GM21515 (cell line): ENCODE data around the gene TUBB6.

Source experiments
- ATAC-seq: cut with Tn5 transposase; IDR thresholded peaks from one replicate; pipeline ENCODE4 v1.9.1; 2021; ENCODE audit not compliant: unreplicated experiment

The TUBB6 gene

DNA sequence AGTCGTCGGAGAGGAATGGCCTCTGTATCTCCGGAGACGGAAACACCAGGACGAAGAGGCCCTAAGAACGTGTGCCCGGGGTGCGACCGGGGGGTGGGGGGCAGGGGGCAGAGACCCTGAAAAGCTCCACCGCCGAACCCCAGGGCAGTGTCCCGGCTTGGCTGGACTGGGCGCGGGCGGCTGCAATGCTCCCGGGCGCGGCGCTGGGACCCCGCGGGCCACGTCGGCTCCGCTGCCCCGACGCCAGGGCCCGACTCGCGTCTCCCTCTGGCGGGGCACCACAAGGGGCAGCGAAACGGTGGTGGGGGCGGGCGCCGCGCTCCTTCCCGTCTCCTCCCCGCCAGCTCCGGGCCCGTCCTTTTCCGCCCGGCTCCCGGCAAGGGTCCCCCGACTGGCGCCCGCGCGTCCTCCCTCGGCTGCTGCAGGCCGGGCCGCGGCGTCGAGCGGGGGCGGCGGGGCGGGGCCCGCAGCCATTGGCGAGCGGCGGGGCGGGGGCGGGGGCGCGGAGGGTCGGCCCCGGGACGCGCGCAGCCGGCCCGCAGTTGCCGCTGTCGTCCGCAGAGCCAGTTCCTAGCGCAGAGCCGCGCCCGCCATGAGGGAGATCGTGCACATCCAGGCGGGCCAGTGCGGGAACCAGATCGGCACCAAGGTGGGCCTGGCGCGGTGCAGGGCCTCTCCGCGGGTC is at the start of gene TUBB6:
Gene TUBB6, plus strand, starts transcription at position 541 of the 685 bp plus-strand sequence. Its CDS starts 52 bp downstream, at position 593.
- ATAC-seq = peak; percentile 54

DNA sequence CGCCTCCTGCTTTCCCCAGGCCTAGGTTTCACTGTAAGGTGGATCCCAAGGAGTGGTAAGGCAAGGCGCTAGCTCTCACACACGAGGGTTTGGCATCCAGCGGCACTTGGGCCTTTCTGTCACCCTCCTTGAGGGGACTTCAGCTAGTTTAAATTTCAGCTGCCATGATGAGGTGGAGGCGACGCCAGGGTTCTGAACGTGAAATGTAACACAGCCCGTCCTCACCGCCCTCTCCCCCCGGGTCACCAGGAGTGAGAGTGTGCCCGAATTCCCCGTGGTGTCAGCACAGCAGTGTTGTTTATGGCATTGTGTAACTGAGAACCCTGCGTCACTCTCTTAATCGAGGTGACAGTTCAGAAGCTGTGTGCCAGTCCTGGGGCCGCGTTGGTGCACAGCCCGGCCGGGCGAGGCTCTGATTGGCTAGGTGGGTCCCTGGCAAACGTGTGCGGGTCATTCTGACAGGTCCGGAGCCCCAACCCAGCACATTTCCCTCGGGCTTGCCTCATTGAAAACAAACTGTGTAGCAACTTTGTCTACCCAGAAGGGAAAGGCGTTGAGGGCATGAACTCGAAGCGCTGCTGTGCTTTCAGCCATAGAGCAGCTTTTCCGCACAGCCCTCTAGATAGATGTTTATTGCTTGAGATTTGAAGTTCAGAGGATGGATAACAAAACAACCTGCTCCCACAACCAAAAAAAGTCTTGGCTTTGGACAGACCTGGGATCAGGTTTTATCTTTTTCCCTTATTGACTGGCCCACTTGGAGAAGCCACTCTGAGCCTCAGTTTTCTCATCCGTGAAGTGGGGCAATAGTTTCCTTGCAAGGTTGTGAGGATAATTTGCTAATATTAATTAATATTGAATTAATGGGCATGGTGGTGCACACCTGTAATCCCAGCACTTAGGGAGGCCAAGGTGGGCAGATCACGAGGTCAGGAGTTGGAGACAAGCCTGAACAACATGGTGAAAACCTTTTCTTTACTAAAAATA is 49.0 kb upstream of the TUBB6 start:
- ATAC-seq = no peak

DNA sequence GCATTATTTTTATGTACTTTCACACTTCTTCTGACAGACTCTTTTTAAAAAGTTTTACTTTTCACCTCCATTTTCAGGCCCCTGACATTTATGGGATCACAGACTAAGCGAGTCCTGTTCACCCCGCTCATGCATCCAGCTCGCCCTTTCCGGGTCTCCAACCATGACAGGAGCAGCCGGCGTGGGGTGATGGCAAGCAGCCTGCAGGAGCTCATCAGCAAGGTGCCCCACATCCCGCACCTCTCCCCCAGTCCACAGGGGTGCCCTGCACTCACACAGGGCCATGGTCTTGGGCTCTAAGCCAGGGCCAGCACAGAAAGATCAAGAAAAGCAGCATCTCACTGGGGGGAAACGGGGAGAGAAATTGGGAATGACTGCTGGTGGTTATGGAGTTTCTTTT is 45.3 kb upstream of the TUBB6 start:
- no peak for ATAC-seq

DNA sequence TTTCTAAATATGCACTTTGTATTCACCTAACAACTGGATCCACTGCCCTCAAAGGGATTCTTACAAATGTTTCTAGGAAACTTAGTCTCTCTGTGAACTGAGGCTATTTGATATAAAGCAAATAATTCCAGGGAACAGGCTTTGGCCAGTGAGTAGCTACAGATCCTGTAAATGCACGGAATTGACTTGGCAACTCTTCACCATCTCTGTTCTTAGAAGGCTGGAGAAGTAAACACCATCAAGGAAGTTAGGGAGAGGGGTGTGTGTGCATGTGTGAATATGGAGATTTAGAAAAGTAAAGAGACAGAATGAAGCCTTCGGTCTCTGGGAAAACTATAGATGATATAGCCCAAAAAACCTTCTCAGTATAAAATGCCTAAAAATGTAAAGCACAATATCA is 43.2 kb upstream of the TUBB6 start:
- ATAC-seq = no peak

DNA sequence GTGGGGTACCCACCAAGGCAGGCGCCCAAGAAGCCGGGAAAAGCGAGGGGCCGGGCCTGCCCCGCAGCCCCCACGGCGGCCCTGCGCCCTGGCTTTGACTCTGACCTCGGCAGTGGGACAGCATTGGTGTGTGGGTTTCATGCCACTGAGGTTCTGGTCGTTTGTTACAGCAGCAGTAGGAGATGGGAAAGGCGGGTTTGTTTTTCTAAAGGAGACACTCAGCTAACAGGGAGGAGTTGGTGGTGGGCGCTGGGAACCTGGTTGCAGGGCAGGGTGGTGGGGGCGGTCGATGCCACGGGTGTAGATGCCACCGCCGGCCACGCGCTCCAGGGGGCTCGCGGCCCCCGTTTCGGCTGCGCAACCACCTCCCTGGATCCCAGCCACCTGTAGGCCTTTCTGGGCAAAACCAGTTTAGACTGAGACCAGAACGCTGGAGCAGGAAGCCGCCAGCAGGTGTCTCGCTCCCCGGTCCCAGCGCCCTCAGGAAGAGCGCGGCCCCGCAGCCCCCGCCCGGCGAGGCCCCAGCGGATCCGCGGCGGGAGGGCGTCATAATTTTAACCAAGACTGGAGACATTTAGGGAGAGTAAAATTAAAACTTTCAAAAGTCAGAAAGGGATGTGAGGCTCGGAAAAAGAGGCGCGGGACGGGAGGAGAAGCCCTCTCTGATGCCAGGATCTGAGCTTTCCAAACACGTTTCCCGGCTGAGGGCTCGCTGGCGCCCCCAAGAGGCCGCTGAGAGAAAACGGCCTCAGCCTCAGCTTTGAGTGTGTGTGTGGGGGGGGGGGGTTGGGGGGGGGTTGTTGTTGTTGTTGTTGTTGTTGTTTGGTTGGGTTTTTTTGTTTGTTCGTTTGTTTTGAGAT is 36.4 kb upstream of the TUBB6 start:
- peak; percentile 86 for ATAC-seq

DNA sequence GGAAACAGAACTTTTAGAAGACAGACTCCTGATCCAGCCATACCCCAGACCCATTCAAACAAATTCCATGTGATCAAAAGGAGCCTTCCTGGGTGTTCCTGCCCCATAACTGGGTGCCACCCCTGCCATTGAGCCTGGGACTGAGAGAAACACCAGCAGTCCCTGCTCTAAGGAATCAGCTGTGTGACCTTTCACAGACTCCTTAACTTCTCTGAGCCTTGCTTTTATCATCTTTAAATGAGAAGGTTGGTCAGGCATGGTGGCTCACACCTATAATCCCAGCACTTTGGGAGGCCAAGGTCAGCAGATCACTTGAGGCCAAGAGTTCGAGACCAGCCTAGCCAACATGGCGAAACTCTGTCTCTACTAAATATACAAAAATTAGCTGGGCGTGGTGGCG is 33.2 kb upstream of the TUBB6 start:
- ATAC-seq = no peak

DNA sequence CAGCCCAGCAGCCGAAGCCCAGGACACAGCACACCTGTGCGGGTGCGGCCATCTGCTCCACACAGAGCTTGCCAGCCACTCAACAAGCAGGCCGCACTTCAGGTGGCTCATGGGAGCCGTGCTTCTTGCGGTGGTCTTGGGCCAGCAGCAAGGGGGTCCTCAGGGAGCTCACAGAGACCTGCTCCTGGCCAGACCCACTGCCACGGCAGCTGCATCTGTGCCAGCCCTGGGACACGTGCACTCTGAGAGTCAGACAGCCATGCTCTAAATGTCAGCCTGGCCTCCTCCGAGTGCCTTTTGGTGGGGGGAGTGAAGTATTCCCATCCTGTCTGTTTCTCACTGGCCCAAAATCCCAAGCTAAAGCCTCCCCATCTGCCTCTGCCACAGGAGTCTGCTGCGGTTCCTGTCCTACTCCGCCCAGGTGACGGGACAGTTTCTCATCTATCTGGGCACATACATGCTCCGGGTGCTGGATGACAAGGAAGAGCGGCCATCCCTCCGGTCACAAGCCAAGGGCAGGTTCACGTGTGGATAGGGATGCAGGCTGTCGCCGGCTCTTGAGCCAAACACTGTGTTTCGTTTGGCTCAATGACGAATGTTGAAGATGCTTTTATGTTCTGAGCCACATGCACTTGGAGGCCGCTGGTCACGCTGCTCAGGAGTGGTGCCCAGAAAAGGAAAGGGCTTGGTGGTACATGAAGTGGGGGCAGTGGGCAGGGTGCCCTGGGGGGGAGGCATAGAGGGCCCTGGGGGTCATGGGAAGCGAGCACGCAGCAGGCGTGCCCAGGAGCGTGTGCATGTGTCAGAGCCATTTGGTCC is 31.1 kb upstream of the TUBB6 start:
- ATAC-seq = no peak

DNA sequence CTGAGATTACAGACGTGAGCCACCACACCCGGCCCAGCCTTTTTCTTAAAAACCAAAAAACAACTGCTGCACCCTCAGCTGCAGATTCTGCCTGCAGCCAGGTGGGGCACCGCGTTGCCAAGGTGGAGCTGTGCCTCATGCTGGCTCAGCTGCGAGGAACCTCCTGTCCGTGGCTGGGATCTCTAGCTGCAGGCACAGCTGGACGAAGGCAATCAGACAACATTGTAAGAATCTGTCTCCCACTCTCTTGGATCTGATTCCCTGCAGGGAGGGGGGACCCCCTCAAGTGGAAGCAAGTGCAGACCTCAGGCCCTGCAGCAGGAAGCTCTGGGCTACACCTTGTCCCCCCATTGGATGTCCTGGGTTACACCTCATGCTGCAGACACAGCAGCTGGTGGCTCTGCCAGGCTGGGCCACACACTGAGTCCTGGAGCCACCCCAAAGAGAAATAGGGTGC is 29.8 kb upstream of the TUBB6 start:
- ATAC-seq = no peak

DNA sequence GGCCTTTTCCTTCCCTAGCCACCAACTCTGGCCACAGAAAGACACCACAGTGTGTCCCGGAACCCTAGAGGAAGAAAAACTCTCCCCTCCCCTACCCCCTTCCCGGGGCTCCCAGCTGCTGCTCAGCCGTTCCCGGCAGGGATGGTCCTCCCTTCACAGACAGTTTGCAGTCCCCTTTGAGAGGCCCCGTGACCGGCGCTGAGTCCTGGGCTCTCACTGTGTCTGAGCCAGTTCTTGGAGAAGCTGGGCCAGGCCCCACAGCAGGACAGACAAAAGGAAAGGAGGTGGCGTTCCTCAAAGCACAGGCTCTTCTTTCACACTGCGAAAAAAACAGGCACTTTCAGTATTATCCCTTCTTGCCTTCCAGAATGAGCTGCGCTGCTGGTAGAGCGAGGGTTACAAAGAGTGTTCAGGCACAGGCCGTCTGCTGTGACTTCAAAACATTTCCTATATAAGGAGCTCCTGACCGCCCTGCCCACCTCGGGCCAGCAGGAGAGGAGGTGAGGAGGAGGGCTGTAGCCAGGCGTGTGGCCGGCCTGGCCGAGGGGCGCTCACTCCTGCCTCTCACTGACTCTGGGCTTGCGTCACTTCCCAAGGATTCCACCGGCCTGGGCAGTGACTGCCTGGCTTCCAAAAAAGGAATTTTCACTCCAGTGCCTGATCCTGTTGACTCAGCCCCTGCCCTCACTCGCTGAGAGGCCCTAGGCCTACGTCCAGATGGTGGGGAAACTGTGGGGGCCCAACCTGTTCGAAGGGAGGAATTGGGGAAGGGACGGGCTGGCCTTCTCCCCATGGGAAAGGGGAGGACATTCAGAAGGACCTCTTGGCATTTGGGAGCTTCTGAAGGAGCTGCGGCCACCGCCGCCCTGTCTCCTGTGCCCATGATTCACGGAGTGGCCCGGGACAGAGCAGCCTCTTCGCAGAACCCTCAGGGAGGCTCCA is 29.0 kb upstream of the TUBB6 start:
- ATAC-seq = no peak

DNA sequence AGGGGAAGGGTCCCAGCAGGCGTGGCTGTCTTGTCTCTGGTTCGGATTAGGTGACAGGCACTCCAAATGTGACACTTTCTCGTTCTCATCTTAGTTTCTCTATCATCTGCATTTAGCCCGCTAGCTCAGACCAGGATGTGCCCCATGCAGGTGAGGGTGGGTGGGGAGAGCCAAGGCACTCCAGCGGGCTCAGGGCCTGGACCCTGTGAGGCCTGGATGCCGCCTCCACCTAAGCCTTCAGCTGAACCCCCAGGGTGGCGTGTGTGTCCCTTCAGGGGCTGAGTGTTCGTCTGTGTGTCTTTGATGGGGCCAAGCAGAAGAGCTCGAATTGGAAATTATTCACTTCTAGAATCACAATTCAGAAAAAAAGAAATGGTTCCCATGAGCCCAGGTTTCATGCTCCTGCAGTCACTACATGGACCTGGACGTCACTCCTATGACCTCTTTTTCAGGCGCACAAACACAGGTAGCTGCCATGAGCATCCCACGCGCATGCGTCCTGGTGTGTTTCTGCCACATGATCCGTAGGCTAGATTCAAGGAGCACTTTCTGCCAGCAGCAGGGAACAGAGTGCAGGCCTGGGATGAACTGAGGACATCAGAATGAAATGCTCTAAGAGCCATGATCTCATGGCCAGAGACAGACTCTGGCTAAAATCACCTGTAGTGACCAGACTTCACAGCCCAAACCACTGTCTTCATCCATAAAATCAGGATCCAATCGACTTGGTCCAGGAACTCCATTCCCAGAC is 28.1 kb upstream of the TUBB6 start:
- no peak for ATAC-seq

DNA sequence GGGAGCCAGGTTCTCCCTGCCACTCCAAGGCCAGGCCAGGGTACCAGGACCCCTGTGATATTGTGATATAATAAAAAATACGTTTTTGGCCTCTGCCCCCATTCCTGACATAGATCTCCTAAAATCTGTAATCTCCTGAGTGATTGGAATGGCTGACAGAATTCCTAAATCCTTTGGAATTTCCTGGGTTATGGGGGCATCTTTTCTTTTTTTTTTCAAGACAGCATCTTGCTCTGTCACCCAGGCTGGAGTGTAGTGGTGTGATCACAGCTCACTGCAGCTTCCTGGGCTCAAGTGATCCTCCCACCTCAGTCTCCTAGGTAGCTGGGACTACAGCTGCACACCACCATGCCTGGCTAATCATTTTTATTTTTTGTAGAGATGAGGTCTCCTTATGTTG is 26.2 kb upstream of the TUBB6 start:
- ATAC-seq = no peak

DNA sequence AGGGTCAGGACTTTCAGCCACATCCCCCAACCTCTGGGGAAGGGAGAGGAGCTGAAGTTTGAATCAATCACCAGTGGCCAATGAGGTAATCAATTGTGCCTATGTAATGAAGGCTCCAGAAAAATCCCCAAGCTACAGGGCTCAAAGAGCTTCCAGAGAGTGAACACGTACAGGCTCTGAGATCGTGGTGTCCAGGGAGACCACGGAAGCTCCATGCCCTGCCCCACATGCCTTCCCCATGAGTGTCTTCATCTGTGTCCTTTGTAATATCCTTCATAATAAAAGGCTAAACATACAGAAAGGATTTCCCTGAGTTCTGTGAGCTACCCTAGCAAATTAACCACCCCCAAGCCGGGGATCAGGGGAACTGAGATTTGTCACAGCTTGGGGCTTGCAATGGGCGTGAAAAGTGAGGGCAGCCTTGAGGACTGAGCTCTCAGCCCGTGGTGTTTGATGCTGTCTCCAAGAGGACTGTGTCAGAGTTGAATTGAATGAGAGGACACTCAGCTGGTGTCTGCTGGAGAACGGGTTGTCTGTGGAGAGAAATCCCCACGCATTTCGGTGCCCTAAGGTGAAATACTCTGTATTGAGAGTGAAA is 25.5 kb upstream of the TUBB6 start:
- no peak for ATAC-seq

DNA sequence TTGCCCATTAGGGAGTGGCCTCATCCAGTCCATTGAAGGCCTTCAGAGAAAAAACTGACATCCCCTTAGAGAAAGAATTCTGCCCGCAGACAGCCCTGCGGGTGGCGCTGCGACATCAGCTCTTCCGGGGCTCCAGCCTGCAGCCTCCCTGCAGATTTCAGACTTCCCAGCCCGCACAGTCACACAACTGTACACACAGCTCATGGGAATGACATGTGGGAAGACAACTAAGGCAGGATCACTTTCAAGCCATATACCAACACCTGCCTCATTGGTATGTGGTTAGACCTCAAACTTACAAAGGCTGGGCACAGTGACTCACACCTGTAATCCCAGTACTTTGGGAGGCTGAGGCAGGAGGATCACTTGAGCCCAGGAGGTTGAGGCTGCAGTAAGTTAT is 24.8 kb upstream of the TUBB6 start:
- no peak for ATAC-seq

DNA sequence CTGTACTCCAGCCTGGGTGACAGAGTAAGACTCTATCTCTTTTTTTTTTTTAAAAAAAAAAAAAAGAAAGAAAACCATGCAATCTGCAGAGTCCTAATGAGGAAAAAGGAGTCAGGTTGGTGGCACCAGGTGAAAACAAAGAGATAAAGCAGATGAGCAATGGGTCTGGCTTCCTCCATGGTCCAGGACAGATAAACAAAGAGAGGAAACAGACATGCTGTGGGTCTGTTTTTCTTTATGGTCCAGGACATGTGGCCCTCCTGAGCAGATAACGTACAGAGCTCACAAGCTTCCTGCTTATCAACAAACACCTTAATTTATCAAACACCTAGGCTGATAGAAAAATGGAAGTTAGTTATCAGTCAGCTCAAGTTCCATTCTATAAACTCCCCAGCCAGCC is 24.4 kb upstream of the TUBB6 start:
- ATAC-seq = no peak

DNA sequence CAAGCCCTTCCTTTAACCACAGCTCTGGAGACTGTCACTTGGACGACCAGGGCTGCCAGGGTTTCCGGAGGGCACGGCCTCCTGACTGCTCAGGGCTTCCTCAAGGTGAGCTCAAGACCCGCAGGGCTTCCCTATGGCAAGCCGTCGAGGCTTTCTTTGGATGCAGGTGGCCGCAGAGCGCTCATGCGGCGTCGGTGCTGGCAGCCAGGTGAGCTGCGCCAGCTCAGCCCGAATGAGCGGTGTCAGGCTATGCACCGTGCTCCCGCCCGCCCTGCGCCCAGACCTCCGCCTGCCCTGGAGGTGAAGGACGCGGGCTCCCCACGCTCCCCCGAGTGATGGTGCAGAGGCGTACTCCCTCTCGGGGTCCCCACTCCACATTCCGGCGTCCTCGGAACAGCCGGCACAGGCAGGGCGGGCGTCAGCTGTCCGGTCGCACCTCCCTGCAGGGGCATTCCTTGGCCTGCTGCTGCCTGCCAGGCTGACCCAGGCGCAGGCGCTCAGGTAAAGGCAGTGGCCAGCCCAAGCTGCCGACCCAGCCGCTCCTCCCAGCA is 20.8 kb upstream of the TUBB6 start:
- no peak for ATAC-seq

DNA sequence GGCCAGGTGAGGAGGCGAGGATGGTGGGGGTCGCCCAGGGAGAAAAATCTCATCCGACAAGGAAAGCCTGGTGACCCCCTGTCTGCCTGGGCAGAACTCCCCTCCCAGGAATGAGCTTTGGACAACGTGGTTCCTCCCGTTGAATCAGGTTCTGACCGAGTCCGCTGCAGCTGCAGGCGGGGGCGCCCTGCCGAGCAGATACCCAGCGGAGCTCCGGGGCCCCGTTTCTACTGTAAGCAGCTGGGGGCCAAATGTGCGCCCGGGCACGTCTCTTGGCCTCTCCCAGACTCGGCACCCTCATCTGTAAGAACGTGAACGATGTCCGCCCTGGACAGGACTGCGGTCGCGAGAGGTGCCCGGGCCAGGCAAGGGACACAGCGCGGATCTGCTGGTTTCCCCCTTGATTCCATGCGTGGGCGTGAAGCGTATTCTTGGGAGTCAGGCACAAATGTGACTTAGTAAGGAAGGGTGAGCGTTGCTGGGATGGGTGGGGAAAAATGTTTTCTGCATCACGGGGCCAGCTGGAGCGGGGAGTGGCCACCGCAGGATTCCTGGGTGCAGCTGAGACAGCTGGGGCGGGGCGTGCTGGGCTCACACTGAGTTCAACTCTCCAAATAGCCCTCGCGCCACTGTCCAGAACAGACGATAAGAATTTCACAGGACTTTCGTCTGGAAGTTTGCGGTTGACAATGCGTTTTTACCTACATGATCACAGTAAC is 20.2 kb upstream of the TUBB6 start:
- ATAC-seq = no peak

DNA sequence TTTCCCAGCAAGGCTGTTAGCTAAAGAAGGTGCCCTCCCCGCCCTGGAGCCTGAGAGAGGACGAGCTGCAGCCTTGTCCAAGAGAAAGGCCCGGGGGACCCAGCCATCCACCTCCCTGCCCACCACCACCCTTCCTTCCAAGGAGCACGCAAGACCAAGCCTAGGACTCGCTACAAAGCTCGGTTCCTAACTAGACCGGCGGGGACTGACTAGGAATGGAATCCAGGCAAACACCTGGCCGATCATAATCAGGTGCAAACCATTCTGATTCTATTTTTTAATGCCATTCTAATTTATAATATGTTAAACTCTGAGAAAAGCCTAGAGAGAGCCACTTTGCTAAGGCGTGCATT is 19.7 kb upstream of the TUBB6 start:
- no peak for ATAC-seq
